GM18951 (cell line): Measurements from ENCODE around the gene GFRA4.

Experiments
- POLR2A ChIP-seq: IDR thresholded peaks from 4 replicates; pipeline ENCODE4 v1.6.1; 2011; ENCODE audit warnings: mild to moderate bottlenecking; ENCODE audit not compliant: insufficient read length, insufficient read depth; ENCODE audit errors: extremely low read depth
- in situ Hi-C: fragments of 300-500 bp; cut with MboI; formaldehyde crosslinking; loops from one replicate; pipeline ENCODE4 v1.12.0; 2022; ENCODE audit warnings: low sequenced_read_pairs, mixed read lengths, inconsistent platforms; ENCODE audit not compliant: unreplicated experiment

GFRA4 gene

DNA sequence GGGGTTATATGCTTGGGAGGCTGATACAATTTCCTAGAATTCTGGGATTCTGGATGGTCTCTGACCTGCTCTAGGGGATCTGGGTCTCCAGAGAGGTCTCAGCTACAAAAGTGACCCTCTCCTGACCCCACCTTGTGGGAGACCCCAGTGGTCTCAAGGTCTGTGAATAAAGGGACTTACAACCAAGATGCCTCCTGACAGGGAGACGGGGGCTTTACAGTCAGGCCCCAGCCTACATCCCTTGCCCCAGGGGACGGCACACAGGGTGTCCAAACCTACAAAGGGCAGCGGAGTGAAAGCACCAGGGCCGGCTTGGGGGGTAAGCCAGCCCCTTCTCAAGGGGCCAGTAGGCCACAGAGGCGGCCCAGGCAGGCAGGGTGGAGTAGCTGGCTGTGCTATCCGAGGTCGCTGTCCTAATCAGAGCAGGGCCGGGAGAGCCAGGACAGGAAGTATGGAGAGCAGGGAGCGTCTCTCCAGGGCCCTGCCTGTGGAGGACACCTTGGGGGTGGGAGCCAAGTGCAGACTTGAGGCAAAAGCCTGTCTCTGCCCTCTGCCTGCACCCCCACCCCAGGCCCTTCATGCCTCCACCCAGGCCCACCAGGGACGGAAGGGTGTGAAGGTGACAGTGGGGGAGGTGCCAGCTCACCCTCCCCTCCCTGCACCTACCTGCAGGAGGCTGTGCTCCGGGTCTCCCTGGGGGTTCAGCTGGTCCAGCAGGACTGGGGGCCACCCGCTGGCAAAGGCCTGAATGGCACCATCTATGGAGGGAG lies 3.5 kb downstream of the GFRA4 start:
- in situ Hi-C loops: no loop called here
- no peak for TF ChIP-seq POLR2A

DNA sequence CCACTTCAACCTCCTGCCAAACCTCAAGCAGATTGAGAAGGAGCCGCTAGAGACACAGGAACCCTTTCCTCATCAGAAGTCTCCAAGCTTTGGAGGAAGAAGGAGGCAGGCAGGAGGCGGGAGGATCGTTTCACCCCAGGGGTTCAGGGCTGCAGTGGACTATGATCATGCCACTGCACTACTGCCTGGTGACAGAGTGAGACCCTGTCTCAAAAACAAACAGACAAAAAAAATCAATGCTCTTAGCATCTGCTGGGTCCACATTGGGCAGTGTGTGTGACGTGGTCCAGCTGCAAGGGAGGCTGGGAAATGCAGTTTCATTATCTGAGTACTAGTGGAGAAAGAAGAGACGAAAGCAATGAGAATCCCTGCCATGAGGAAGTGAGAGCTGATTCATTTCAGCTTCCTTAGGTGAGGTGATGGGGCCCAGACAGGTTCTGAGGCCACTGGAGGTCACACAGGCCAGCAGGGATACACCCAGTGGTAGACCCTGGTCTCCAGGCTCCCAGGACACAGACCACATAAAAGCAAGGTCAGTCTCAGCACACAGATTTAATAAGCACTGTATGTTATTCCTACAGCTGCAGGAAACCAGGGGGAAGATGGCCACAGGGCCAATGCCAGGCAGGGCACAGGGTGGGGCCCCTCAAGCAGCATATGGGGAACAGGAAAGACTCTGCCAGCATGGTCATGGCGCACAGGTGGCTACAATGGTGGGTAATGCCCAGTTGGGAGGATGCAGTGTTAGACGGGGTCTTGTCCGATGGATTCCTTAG lies 4.3 kb downstream of the GFRA4 start:
- TF ChIP-seq POLR2A: no peak
- in situ Hi-C loops: no loop called here

DNA sequence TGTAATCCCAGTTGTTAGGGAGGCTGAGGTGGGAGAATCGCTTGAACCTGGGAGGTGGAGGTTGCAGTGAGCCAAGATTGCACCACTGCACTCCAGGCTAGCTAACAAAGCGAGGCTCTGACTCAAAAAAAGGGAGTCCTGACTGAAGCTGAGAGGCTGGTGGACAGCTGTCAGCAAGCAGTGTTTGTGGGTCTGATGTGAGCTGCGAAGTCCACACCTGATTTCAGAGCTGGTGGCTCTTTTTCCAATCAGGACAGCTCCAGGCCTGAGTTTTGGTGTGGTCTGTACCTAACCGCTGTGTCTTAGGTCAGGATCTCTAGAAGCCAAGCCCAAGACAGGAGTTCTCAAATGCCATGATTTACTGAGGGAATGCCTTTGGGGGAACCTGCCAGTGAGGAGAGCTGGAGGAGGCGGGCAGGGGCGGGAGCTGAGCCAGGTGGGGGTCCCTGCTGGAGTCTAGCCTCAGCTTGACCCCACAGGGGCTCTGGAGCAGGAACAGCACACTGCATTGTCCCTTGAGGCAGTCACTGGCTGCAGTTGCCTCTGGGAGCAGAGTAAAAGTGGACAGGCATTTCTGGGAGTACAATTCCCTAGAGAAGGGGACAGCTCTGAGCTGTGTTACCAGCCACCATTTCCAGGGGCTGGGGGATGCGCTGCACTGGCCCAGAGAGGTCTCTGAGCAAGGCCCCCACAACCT lies 5.0 kb downstream of the GFRA4 start:
- TF ChIP-seq POLR2A: no peak
- in situ Hi-C loops: no loop called here

DNA sequence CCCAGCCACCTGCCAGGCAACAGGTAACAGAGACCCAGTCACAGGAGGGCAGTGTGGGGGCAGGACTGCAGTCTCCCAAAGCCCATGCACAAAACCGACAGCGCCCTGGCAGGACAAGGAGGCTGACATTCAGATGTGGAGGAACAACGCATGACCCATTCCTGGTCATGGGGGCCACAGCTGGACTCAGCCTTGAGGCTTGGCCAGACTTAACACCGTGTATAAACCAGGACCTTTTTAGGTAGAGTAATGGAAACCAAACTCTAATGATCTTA lies 8.1 kb downstream of the GFRA4 start:
- in situ Hi-C loops: no loop called here
- TF ChIP-seq POLR2A: no peak

DNA sequence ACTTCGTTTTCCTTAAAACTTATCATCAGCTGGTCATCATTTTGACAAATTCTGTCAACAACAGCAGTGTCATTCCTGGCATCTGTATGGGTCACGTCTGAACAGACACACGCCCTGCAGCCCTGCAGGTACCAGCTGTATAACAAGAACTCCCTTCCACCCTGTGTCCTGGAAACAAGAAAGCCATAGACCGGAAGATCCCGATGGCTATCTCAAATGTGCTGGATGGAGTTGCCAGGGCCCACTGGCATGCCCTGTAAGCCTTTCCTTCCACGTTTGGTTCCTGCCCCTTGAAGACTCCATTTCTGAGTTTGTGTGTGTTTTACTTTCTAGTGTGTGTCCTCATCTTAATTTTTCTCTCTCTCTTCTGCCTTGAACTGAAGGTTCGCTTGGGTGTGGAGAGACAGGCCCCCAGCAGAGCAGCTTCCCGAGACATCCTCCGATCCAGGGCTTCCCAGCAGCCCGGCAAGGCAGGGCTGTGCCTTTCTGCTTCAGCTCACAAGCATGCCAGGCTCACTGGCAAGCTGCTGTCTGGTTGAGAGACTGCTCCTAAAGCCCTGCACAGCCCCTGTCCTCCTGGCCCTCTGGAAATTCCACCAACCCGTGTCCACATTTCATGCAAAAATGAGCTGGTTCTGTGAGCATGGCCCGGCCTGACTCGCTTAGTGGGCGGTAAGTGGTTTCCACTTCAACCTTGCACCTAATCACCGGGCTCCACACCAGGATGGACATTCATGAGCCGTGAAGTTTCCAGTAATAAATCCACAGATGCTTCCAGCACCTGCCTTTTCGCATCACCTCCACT lies 8.7 kb downstream of the GFRA4 start:
- no peak for TF ChIP-seq POLR2A
- in situ Hi-C loops: no loop called here

DNA sequence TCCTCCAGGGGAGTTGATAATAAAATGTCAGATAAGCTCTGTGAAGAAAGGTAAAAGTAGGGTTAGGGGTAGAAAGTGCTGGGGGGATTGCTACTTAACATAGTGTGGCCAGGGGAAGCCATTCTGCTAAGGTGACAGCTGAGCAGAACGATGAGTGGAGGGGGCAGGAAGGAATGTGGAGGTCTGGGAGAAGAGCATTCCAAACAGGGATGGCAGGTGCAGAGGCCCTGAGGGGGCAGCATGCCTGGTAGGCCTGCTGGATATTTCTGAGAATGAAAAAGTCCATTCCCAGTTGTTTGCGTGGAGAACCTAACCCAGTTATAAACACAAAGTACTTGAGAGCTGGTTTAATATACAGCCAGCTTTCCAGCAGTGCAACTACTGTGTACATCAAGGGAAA lies 9.3 kb downstream of the GFRA4 start:
- in situ Hi-C loops: no loop called here
- TF ChIP-seq POLR2A: no peak

DNA sequence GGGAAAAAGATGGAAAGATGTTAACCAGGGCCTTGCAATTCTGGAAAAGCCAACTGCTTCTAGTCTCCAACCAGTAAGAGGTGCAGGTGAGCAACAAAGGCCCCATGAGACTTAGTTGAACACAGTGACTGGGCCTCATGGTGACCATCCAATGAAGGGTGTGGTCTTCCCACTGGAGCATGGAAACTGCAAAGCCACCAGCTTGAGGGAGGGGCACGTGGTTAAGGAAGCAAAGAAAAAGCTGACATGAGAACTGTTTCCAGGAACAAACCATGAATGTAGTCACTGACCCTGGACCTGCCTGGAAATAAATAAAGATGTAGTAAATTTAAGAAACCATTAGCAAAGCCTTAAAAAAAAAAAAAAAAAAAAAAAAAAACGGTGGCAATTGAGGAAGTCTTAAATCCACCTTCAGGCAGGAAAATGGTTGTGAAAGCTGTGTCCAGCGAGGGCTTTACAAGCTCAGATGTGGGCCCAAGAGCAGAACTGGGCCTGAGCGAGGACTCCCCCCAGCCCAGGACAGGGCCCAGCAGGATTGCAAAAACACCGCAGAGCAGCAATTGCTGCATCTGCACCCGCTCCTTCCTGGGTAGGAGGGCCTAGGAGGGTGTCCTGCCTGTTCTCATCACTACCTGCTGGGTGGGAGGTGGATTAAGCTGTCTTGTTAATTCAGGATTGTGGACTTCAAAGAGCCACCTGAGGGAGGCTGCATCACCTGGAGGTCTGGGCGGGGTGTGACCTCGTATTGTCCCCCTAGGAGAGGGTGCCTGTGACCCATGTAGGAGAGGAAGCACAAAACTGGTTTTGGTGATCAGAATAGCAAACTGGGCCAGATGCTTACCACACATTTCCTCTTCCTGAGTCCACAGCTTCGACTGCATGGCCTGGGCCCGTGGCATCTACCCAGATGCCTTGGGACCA lies 10.3 kb downstream of the GFRA4 start:
- TF ChIP-seq POLR2A: no peak
- in situ Hi-C loops: no loop called here

DNA sequence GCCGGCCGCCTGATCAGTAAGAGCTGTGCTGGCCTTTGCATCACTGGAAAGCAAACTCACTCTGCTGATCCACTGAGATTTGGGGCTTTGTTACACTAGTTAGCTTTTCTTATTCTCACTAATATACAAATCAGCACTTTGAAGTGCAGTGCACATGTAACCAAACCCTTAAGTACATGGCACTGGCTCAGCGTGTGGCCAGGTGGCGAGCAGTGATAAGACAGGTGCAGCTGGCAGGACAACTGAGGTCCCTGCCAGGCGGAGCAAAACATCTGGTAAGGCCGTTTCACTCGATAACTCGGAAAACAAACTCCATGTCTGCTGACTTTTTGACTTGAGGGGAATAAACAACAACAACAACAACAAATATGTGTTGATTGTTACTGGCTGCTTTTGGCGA lies 11.0 kb downstream of the GFRA4 start:
- no peak for TF ChIP-seq POLR2A
- in situ Hi-C loops: no loop called here

DNA sequence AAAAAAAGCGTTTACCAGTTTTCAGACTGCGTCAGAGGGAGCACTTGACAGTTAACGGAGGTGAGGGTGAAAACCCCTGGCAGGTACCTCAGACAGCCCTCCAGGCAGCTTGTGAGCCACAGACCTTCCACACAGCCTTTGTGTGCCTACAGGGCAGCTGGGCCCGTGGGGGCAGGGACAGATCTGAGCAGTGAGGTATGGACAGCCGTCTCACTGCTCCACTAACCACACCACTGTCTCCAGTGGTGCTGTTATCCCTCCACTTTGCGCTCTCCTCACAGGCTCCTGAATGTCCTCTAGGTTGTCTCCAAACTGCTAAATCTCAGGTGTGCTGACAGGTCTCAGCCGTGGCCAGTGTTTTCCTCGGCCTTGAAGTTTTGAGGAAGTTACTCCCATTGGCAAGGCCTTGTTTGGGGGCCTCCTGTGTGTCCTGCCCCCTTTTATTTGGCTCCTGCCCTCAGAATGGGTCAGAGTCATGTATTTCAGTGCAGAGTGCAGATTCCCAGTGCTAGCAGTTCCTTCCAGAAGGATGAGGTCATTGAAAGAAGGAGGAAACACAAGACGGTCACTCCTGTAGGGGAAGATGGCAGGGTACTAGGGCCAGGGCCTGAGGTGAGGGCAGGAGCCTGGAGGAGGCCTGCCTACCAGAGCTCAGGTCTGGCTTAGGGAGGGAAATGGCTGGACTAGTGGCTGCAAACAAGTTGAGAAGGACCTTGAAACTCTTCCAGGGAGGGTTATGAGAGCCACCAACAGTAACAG lies 11.8 kb downstream of the GFRA4 start:
- TF ChIP-seq POLR2A: no peak
- in situ Hi-C loops: no loop called here

DNA sequence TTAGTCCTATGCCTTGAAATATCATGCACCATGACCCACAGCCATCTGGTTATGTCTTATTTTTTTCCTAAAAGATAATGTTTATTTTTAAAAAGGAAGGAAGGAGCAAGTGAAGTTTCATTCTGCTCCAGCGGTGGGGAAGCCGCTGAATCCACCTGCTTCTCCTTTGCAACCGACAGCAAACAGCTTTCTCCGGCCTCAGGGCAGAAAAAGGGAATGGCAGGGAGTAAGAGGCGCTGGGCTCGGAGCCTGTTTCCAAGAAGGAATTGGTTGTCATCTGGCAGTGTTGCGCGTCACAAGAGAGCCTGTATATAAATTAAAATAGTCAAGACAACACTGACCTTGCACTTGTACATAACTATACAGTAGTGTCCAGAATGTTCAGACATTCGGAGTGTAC lies 14.2 kb downstream of the GFRA4 start:
- in situ Hi-C loops: no loop called here
- TF ChIP-seq POLR2A: no peak

DNA sequence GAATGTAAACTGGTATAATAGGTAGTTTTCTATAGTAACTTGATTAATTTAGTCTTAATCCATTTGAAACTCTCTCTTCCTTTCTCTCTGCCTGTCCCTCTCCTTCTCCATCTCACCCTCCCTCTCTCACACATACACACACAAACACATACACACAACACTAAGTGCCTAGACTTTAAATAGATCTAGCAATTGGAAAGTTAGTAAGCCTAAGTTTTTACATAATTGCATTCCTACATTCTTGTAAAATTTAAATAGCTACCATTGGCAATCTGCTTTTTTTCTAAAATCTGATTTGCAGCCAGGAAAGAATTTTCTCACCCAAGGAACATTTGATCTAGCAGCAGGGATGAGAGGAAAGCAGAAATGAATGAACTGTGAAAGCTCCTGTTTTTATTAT lies 15.7 kb downstream of the GFRA4 start:
- no peak for TF ChIP-seq POLR2A
- in situ Hi-C loops: no loop called here
